ENCODE measurements around the gene PLEKHM1. TPM values are rescaled to one million over a fixed set of nuclear protein-coding genes. Genes with fewer than 3 reads are reported as not detected.

The PLEKHM1 gene
- total and polyA plus RNA-seq, 2 of the 13 experiments (the other 11 are each of a cell fraction or from before 2014, with no cell fraction given), result 7.6 to 13.5 TPM

GRCh38 chr17:45425125-45425983, 65.2 kb downstream of the PLEKHM1 start (continued):
- TF ChIP-seq ZNF616 (CRISPR knock-in tag; IDR thresholded peaks at IDR 0.05; ENCODE audit: low read depth), result no peak
- TF ChIP-seq DZIP1 (CRISPR knock-in tag; IDR thresholded peaks at IDR 0.05), result peak; percentile 79; the same call in 1 of the 2 replicates
- peak; percentile 88 for TF ChIP-seq POLR2AphosphoS5 (IDR thresholded peaks at IDR 0.05; ENCODE audit: low read depth, low read length)
- TF ChIP-seq ZNF777 (CRISPR knock-in tag; IDR thresholded peaks at IDR 0.05), result peak; percentile 63
- TF ChIP-seq CREBL2 (CRISPR knock-in tag; IDR thresholded peaks at IDR 0.05; ENCODE audit: borderline replicate concordance), result no peak
- TF ChIP-seq MIER3 (CRISPR knock-in tag; IDR thresholded peaks at IDR 0.05; ENCODE audit: borderline replicate concordance), result peak; percentile 77; the same call in 1 of the 2 replicates
- no peak for TF ChIP-seq ZNF7 (CRISPR knock-in tag; IDR thresholded peaks at IDR 0.05)
- TF ChIP-seq MAZ (IDR thresholded peaks at IDR 0.05; ENCODE audit: borderline replicate concordance, low read depth, low read length), result peak; percentile 65; the same call in 1 of the 2 replicates
- peak; percentile 53 for TF ChIP-seq MAZ (CRISPR knock-in tag; IDR thresholded peaks at IDR 0.05; ENCODE audit: low read depth)
- no peak for TF ChIP-seq ZNF773 (CRISPR knock-in tag; IDR thresholded peaks at IDR 0.05; ENCODE audit: borderline replicate concordance)
- TF ChIP-seq ZNF75D (CRISPR knock-in tag; IDR thresholded peaks at IDR 0.05; ENCODE audit: borderline replicate concordance), result no peak
- TF ChIP-seq SOX13 (IDR thresholded peaks at IDR 0.05), result no peak
- TF ChIP-seq SOX13 (CRISPR knock-in tag; conservative IDR thresholded peaks at IDR 0.05 in 1 of 2, IDR thresholded peaks at IDR 0.05 in 1 of 2), result peak in 1 of 2 experiments; percentile 3; a peak in 1 of 4 replicates
- TF ChIP-seq ATF5 (CRISPR knock-in tag; IDR thresholded peaks at IDR 0.05; ENCODE audit: low read depth), result no peak
- TF ChIP-seq ZNF441 (CRISPR knock-in tag; IDR thresholded peaks at IDR 0.05; ENCODE audit: borderline replicate concordance), result 0 out of 2 replicates have a peak, but pooled peaks have one; percentile 40
- no peak for TF ChIP-seq ZNF326 (CRISPR knock-in tag; IDR thresholded peaks at IDR 0.05; ENCODE audit: borderline replicate concordance)
- no peak for TF ChIP-seq ZNF256 (CRISPR knock-in tag; conservative IDR thresholded peaks at IDR 0.05)
- no peak for TF ChIP-seq MTERF4 (CRISPR knock-in tag; IDR thresholded peaks at IDR 0.05)
- peak; percentile 75 for TF ChIP-seq NRL (CRISPR knock-in tag; IDR thresholded peaks at IDR 0.05; ENCODE audit: borderline replicate concordance)
- no peak; the same call in none of the 2 replicates for TF ChIP-seq RARA (CRISPR knock-in tag; IDR thresholded peaks at IDR 0.05)
- 0 out of 2 replicates have a peak, but pooled peaks have one; percentile 18 for TF ChIP-seq MLX (CRISPR knock-in tag; IDR thresholded peaks at IDR 0.05)
- peak; percentile 87 for TF ChIP-seq RAD21 (CRISPR knock-in tag; IDR thresholded peaks at IDR 0.05)
- peak; percentile 60 for TF ChIP-seq KAT8 (CRISPR knock-in tag; IDR thresholded peaks at IDR 0.05)
- TF ChIP-seq SMAD1 (CRISPR knock-in tag; IDR thresholded peaks at IDR 0.05; ENCODE audit: borderline replicate concordance, low read depth), result peak; percentile 54; the same call in 1 of the 2 replicates
- TF ChIP-seq BRCA1 (CRISPR knock-in tag; IDR thresholded peaks at IDR 0.05), result no peak
